ENCODE results near the gene NAPSA. TPM values are rescaled to one million over a fixed set of nuclear protein-coding genes. Genes with fewer than 3 reads are reported as not detected.

The NAPSA gene
- total and polyA plus RNA-seq, 2 donors (not counting 3 experiments of a cell fraction or from before 2014, with no cell fraction given) = 0.19 TPM; not detected in 1

- H2AFZ ChIP-seq (ENCODE audit: low read depth, low read length) = no peak overlapping the region
- no TSS peak for BruUV-seq (replicated peaks)
- no peak overlapping the region for H3K9ac ChIP-seq (replicated peaks; ENCODE audit: extremely low read depth, insufficient read depth, low read length)
- H3K27ac ChIP-seq (ENCODE audit: insufficient read depth, low read depth, low read length) = no peak overlapping the region
- H3K27me3 ChIP-seq (ENCODE audit: control insufficient read depth in 2 of 2, insufficient read depth in 2 of 2, low read length in 2 of 2) = no peaks in the 10 kb centered on the region
- DNase-seq (ENCODE audit: low read depth, low spot score) = no peak
- H3K4me1 ChIP-seq (ENCODE audit: control insufficient read depth, extremely low read depth, insufficient read depth, low read length) = no peaks in the 10 kb centered on the region
- FAIRE-seq = no peak
- H4K20me1 ChIP-seq (replicated peaks; ENCODE audit: control insufficient read depth, extremely low read depth, insufficient read depth, low read length) = no peaks in the 10 kb centered on the region
- intact Hi-C loops (cut with micrococcal nuclease) = no loop called here
- ChIA-PET POLR2A (no interaction called here), CTCF (interaction anchor here (5.7 kb wide), 1 partner anchor 45 kb away, joined by 88 read pairs; no protein-coding TSS in a partner anchor)
- peaks cover 0 to 3% of the 10 kb centered on the region in 2 experiments for H3K36me3 ChIP-seq (ENCODE audit: control insufficient read depth in 2 of 2, extremely low read depth in 1 of 2, insufficient read depth in 2 of 2, low read length in 2 of 2)
- no peaks in the 10 kb centered on the region for H3K79me2 ChIP-seq (ENCODE audit: control insufficient read depth, insufficient read depth, low read length)
- dilution Hi-C loops (cut with MboI; ENCODE audit: extremely low pct_ligation_motif_present, low sequenced_read_pairs) = no loop called here
- no peak overlapping the region for H3K4me2 ChIP-seq (ENCODE audit: insufficient read depth, low read length)
- no peak overlapping the region for H3K4me3 ChIP-seq (replicated peaks in 1 of 3; ENCODE audit: insufficient read depth in 1 of 3, low read depth in 1 of 3, low read length in 3 of 3)
- no peaks in the 10 kb centered on the region for H3K9me1 ChIP-seq (replicated peaks; ENCODE audit: control insufficient read depth, extremely low read depth, insufficient read depth, low read length)
- TF ChIP-seq FOS (IDR thresholded peaks at IDR 0.05; ENCODE audit: borderline replicate concordance, insufficient read depth, low read length) (no peak), JUN (IDR thresholded peaks at IDR 0.05; ENCODE audit: borderline replicate concordance, insufficient read depth, insufficient read length, low read depth) (no peak), MYC (IDR thresholded peaks at IDR 0.05; ENCODE audit: low read depth, low read length) (no peak), GATA2 (IDR thresholded peaks at IDR 0.05; ENCODE audit: insufficient read depth, insufficient read length, low read depth, low read length) (no peak), CTCF (IDR thresholded peaks at IDR 0.05; ENCODE audit: extremely low read depth in 1 of 2, insufficient read depth in 1 of 2, low read depth in 1 of 2, low read length in 2 of 2) (no peak), POLR2A (IDR thresholded peaks at IDR 0.05; ENCODE audit: low read depth, low read length) (no peak), MAX (IDR thresholded peaks at IDR 0.05; ENCODE audit: insufficient read depth, insufficient read length) (no peak), EZH2 (IDR thresholded peaks at IDR 0.05; ENCODE audit: borderline replicate concordance, low read depth, low read length, severe bottlenecking) (no peak), POLR2AphosphoS5 (IDR thresholded peaks at IDR 0.05; ENCODE audit: insufficient read depth, low read depth, low read length) (no peak)
- no peaks in the 10 kb centered on the region for H3K9me3 ChIP-seq (replicated peaks; ENCODE audit: control insufficient read depth, insufficient read depth, low read length)
Observed at GRCh38 chr19:50413096-50413495, 47.7 kb upstream of the NAPSA start.

Data from endothelial cell of umbilical vein (primary cell).